GM18526 (cell line): ENCODE results near the gene RANGAP1.

Source experiments
- POLR2A ChIP-seq: IDR thresholded peaks from 3 replicates; pipeline ENCODE4 v1.6.1; 2011; ENCODE audit not compliant: insufficient read length; ENCODE audit errors: extremely low read depth

The RANGAP1 gene

GRCh38 chr22:41204992-41205900, 80.7 kb downstream of the RANGAP1 start, which contains the start of gene L3MBTL2:
Gene L3MBTL2, plus strand, starts transcription at chr22:41205312. Its CDS starts 51 bp downstream, at chr22:41205363.
- peak; percentile 76 for TF ChIP-seq POLR2A

GRCh38 chr22:41204066-41204465, 81.9 kb downstream of the RANGAP1 start:
- TF ChIP-seq POLR2A: no peak

- no peak for TF ChIP-seq POLR2A
Measured at GRCh38 chr22:41203118-41203517, 82.9 kb downstream of the RANGAP1 start.

- no peak for TF ChIP-seq POLR2A
Measured at GRCh38 chr22:41201141-41201540, 84.8 kb downstream of the RANGAP1 start.

- no peak for TF ChIP-seq POLR2A
Measured at GRCh38 chr22:41198027-41198580, 87.9 kb downstream of the RANGAP1 start.

GRCh38 chr22:41197038-41197972, 88.7 kb downstream of the RANGAP1 start:
- no peak for TF ChIP-seq POLR2A
